HG02885 (cell line): ENCODE data around the gene PXT1.

Experiments
- ATAC-seq: cut with Tn5 transposase; IDR thresholded peaks from one replicate; pipeline ENCODE4 v1.9.1; 2021; ENCODE audit warnings: mild to moderate bottlenecking; ENCODE audit not compliant: unreplicated experiment, poor library complexity

PXT1 gene

DNA sequence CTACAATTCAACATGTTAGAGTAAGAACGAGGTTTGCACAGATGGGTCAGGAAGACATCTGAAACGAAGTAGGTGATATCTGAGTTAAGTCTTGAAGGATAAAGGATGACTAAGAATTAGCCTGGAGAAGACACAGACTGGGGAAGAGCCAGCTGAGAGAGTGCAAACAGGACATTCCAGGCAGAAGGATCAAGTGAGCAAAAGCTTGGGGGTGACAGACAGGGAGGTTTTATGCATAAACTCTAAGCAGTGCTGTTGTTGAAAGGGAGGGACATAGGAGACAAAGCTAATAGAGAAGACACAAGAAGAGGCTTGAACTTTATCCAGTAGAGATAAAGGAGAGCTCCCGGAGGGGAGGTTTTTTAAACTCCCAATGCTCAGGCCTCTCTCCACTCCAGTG lies 40.2 kb downstream of the PXT1 start:
- no peak for ATAC-seq

DNA sequence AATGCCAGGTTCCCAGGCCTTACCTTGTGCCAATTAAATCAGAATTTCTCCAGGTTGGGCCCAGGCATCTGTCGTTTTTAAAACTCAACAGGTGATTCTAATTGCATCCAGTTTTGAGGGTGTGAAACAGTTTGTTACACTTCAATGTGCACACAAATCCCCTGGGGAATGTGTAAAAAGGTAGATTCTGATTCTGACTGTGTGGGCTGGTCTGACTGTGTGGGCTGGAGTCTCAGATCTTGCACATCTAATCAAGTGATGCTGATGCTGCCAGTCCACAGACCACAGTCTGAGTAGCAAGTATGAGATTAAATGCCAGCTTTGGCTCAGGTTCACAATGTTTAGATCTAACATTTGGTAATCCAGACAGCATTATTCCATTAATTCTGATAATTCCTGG lies 42.7 kb downstream of the PXT1 start:
- no peak for ATAC-seq

DNA sequence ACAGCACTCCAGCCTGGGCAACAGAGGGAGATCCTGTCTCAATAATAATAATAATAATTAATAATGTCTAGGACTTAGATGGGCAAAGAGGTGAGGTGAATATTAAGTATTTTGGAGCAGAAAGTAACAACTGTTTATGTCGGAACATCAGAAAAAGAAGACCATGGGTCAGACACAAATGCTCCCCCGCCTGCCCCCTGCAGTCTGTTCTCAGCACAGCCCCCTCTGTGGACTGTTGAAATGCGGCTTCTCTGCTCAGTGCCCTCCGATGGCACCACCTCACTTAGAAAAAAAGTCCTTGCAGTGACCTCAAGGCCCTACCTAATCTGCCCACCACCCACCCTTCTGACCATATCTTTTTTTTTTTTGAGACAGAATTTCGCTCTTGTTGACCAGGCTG lies 50.0 kb downstream of the PXT1 start:
- ATAC-seq: no peak

DNA sequence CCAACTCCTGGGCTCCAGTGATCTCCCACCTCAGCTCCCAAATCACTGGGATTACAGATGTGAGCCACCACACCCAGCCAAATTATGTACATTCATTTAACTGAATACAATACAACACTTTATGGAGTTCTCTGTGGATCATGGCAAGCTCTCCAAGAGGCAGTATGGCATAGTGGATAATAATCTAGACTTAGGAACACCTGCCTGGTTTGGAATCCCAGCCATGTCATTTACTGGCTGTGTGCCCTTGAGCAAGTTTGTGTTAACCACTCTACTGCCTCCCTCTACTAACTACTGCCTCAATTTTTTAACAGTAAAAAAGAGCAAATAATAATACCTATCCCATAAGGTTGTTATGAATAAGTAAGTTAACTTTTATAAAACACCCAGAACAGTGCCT lies 53.3 kb downstream of the PXT1 start:
- no peak for ATAC-seq

DNA sequence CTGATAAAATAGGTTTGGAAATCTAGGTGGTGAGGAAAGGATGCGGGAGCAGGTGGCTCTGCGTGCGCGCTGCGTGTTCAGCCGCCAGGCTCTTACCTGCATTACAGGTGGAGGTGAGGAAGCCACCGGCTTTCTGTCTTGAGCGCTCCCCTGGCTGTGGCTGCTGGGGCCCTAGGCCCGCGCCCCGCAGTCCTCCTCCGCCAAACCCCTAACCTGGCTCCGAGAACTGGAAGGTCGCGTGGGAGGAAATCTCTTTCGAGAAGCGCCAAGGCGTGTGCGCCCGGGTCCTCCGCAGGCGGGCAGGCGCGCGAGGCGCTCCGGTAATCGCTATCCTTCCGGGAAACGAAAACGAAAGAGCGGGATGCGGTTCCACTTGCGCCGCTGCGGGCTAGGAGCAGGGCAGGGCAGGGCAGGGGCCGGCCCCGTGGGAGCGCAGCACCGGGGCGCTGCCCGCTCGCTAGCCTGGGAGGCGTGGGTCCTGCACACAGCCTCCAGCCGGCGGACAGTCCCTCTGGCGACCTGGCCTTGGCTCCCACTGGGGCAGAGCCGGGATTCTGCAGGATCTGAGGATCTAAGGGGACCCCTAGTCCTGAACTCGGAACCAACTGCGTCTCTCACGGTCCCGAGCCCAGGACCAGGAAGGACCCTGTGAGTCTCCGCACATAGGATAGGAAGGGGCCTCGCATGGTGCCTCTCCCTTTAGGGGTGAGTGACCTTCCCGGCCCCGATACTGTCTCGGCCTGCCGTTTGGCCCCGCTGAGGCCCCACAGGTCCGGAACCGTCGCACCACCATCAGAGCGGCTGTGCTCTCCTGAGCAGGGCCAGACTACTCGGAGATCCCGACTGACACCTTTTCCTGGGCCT lies 55.0 kb downstream of the PXT1 start, which contains the start of gene ETV7:
Gene ETV7, minus strand, starts transcription at position 230 of the 864 bp plus-strand sequence. Its CDS starts 128 bp downstream, at position 102.
- ATAC-seq: no peak

DNA sequence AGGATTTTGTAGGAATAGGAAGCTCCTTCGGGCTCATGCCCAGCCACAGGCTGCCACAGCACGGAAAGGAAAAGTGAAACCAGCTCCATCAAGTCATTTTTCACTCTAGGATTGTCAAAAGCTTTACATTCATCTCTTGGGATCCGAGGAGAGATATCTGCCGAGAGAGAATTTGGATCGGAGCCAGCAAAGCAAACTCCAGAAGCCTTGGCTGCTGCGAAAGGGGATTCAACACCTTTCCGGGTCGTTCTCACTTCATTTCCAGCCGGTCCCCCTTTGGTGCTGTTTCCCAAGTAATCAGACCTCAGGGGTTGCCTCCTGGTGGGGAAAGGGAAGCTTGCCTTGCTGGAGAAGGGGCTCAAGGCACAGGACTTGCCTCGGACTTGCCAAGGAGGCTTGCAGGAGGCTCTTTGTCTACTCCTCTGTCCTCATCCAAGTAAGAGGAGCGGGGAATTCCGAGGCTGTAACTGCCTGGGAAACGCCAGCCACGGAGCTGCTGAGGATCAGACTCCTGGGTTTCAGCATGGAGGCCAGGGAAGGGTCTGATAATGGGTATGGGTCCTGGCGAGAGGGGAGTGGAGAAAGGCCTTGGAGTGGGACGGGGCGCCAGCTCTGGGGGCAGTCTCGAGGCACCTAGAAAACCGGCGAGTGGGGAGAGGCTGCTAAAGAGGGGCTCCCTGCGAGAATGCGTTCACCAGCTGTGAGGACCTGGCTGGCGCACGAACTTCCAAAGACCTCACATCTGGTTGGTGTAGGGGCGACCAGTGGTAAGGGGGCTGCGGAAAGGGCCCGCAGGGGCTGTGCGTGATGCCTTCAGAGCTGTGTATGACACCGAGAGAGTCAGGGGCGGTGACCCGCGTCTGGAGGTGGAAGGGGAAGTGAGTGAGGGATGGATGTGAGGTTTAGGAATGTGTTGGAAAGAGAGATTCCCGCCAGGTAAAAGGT lies 55.9 kb downstream of the PXT1 start:
- ATAC-seq: no peak

DNA sequence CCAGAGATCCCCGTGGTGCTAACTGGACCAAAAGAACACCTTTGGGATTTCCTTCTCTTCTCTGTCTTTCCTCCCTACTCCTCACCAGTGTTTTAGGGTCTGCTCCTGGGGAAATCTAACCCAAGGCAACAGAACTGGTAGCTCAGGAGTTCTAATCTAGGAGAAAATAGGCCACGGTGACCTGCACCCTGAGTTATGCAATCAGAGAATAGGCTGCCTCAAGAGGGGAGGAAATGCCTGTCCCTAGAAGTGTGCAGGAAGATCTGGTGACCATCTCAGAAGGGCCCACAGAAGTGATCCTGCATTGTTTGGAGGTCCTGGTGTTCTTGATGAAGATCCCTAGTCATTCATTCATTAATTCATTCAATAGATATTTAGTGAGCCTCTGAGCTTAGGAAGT lies 58.6 kb downstream of the PXT1 start:
- no peak for ATAC-seq

DNA sequence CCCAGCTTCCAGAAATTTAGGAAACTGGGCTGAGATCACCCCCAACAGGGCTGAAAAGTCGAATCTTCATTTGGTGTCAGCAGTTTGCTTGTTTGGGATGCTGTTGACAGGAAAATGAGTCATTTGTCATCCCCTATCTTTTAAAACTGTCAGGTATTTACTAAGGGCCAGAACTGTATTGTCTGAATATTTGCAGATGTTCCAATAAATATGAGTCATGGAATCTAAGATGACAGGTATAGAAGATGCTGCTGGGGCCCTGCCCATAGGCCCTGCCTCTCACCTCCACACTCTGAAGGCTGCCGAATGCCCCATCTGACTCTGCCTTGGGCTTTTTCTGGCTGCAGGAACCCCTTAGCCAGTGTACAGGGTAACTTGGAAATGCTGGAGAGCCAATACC lies 59.0 kb downstream of the PXT1 start:
- ATAC-seq: no peak

DNA sequence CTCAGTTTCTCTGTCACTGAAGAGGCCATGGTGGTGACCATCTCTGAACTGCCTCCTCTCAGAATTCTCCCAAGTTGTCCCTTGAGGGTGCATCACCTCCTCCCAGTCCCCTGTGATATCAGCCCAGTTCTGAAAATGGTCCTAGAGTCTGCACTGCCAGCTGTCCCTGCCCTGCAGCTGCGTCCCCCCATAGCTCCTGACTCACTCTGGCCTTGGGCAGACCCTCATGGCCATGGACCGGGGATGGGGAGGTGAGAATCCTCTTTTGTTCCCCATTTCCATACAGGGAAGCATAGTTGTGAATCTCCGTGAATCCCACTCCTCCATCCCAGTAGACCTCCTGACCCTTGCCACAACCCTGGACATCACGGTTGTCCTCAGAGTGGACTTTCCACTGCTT lies 59.7 kb downstream of the PXT1 start:
- ATAC-seq: no peak

DNA sequence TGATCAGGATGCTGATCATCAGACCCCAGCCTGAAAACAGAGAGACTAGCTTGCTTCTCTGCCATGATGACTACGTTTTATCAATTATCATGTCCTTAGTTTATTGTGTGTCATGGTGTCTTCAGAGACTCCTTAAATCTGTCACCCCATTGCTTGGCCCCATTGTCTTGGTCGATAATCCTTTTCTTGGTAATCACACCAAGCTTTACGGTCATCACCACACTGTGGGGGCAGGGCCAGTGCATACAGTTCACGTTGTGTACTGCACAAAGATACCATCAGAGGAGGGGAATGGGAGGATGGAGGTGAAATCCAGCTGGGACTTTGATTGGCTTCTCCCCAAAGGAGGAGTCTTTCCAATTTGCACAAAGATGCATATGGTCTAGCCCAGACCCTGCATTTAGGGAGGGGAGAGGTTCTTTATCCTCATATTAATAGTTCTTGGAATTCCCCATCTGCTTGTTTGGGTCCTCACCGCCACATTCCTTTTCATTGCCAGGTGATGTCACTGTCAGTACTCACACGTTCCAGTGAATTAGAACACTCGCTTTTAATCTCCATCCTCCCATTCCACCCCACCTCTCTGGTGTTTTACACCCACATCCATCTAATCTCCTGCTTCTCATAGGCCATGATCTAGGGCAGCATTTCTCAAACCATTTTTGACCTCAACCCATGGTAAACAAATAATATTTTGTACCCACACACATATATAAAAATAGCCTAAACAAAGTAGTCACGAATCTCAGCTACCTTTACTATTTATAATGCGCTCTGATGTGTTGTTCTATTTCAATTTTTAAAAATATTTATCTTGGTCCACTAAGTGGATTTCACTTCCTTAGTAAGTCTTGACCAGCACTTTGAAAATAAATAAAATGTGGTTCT lies 60.9 kb downstream of the PXT1 start:
- ATAC-seq: no peak

DNA sequence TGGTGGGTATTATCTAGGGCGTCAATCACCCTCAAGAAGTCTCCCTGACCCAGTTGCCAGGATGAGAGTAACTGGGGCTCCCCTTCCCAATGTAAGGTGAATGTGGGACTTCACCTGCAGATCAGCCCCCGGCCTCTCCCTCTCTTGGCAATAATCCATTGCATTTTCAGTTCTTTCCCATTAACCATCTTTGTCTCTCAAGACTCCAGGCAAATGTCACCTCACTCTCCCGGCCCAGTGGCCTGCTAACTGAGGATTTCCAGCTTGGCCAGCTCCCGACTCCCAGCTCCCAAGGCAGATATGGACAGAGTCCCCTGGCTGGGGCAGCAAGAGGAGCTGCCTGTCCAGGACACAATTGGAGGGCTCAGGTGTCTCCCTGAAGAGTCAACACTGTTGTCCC lies 62.5 kb downstream of the PXT1 start:
- ATAC-seq: no peak

DNA sequence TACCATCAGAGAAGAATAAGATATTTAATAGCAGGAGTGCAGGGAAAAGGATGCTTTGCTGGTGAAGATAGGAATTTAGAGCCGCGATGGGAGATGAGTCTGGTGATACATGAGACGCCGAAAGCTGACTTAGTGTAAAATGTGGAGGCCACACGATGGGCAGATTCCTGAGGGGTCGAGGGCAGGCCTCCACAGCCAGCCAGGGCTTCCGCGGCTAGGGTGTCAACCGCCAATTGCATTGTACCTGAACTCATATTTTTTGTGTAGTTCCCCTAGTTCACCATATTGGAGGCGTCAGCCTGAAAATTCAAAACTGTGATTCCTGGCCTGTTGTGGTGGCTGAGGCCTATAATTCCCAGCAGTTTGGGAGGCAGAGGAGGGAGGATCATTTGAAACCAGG lies 63.7 kb downstream of the PXT1 start:
- ATAC-seq: no peak

DNA sequence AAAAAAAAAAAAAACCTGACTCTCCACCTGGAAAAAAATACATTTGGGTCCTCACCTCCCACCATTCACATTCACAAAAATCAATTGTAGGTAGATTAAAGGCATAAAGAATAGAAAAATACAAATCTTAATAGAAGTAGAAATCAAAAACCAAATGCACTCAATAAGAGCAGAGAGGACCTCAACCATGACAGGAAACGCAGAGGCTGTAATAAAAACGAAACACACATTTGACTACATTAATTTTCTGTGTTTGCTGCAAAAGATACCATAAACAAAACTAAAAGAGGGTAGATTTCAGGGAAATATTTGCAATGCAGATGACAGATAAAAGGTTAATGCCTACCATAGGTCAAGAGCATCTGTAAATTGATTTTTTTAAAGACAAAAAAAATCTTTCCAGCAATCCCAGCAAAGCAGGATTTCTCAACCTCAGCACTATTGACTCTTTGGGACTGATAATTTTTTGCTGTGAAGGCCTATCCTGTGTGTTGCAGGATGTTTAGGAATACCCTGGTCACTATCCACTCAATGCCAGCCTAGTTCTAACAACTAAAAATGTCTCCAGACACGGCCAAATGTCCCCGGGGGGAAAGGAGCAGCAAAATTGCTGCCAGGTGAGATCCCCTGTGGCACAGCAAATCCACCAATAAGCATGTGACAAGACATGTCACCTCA lies 64.3 kb downstream of the PXT1 start:
- no peak for ATAC-seq

DNA sequence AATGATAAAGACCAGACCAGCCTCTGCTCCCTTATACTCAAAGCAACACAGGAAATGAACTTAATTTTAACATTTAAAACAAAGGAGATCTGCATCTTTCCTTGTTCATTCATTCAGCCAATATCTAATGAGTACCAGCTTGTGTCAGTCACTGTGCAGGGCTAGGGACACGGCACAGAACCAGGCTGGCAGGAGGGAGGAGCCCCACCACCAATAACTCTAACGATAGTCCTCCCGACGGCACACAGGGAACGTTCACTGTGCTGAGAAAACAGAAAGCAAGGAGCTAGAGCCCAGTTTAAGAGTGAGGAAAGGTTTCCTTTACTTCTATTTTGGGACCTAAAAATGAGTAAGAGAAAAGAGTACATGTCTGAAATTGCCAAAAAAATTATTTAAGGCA lies 65.1 kb downstream of the PXT1 start:
- ATAC-seq: no peak

DNA sequence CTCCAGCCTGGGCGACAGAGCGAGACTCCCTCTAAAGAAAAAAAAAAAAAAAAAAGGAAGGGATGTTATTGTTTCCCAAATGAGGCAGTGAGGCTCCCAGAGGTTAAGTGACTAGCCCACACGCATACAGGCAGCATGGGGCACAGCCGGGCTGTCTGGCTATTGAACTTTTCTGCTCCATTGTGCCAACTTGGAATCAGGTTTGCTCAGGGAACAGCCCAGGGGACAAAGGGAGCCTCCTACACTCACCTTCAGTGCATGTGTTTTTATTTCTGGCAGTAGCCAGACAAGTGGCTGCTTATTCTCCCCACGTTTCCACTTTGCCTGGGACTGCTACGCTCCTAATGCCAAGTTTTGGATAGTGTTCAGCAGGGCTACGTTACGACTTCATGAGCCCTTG lies 65.9 kb downstream of the PXT1 start:
- ATAC-seq: no peak

DNA sequence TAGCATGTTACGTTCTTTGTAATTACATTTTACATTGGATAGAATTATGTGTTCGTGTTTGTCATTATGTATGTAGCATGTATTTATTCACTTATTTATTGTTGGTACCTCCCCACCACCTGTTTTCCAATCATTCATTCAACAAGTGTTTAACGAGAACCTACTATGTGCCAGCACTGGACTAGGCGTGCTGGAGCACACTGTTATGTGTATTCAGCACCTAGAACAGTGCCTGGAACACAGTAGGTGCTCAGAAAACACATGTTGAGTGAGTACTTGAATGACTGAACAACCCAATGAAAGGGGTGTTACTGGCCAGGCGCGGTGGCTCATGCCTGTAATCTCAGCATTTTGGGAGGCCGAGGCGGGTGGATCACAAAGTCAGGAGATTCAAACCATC lies 66.5 kb downstream of the PXT1 start:
- no peak for ATAC-seq

DNA sequence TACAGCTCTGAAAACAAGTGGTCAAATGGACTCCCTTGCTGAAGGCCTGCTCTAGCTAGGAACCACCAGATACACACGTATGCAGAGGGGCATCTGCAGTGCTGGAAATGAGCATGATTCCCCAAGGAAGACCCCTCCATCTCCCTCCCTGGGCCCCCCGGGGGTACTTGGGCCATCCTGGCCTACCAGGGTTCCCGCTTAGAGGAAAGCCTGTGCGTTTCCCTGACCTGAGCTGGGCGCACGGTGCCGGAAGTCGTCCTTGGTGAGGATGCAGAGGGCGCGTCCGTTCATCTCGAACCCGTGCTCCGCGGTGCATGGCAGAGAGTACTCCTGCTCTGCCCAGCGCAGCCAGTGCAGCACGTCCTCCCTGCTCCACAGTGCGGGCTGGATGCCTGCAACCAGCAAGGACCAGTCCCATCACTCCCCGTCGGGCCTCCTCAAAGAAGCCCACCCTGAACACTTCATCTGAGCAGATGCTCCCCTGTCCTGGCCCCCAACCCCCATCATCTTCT lies 67.0 kb downstream of the PXT1 start:
- ATAC-seq: no peak

DNA sequence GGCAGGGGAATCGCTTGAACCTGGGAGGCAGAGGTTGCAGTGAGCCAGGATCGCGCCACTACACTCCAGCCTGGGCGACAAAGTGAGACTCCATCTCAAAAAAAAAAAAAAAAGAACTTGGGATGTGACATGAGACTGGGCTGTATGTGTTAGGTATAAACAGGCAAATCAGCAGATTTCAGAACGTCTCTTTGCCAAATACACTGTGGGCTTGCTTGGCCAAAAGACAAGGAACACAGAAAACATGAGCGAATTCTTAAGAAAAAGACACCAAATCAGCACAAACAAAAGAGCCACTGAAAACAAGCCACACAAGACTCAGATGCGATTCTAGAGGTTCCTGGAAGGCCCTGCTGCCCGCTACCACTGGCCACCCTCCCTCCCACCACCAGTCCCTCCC lies 67.7 kb downstream of the PXT1 start:
- no peak for ATAC-seq

DNA sequence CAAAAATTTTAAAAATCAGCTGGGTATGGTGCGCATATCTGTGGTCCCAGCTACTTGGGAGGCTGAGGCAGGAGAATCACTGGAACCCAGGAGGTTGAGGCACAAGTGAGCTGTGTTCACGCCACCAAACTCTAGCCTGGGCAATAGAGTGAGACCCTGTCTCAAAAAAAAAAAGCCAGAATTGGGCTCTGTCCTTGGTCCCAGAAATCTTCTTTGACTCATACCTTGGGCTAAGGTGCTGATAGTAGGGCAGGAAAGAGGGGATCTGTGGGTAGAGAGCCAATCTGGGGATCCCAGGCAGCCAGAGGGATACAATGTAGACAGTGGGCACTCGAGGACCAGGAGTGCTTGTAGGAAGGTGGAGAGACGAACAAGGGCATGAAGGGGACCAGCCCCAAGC lies 68.5 kb downstream of the PXT1 start:
- no peak for ATAC-seq
